ENCODE measurements around the gene KAZN. TPM values are rescaled to one million over a fixed set of nuclear protein-coding genes. Genes with fewer than 3 reads are reported as not detected.

KAZN gene
- total RNA-seq, 1 donor from 2014 or later = 0.60 TPM

GRCh38 chr1:14590411-14591180 lies 7.9 kb upstream of the KAZN start:
- DNase-seq (ENCODE audit: low read depth in 2 of 2) = no peak

- DNase-seq (ENCODE audit: low read depth in 2 of 2) = no peak
These were observed 6.9 kb upstream of the KAZN start for GRCh38 chr1:14591600-14591999.

GRCh38 chr1:14592004-14592631 lies 6.4 kb upstream of the KAZN start:
- DNase-seq (ENCODE audit: low read depth in 2 of 2) = no peak

- no peak for DNase-seq (ENCODE audit: low read depth in 2 of 2)
These were observed 5.2 kb upstream of the KAZN start for GRCh38 chr1:14593302-14593701.

GRCh38 chr1:14594045-14594444 lies 4.4 kb upstream of the KAZN start:
- DNase-seq (ENCODE audit: low read depth in 2 of 2) = no peak

GRCh38 chr1:14596591-14596990 lies 1.9 kb upstream of the KAZN start:
- no peak for DNase-seq (ENCODE audit: low read depth in 2 of 2)

- DNase-seq (ENCODE audit: low read depth in 2 of 2) = no peak
These were observed 1.0 kb upstream of the KAZN start for GRCh38 chr1:14597343-14598006.

GRCh38 chr1:14598007-14598497 lies 433 bp upstream of the KAZN start:
- DNase-seq (ENCODE audit: low read depth in 2 of 2) = no peak

GRCh38 chr1:14599183-14599791 lies 802 bp downstream of the KAZN start:
- DNase-seq (ENCODE audit: low read depth in 2 of 2) = no peak

GRCh38 chr1:14599800-14600199 lies 1.3 kb downstream of the KAZN start:
- DNase-seq (ENCODE audit: low read depth in 2 of 2) = no peak

GRCh38 chr1:14600405-14601112 lies 2.1 kb downstream of the KAZN start:
- no peak for DNase-seq (ENCODE audit: low read depth in 2 of 2)

GRCh38 chr1:14602136-14602535 lies 3.7 kb downstream of the KAZN start:
- no peak for DNase-seq (ENCODE audit: low read depth in 2 of 2)

- no peak for DNase-seq (ENCODE audit: low read depth in 2 of 2)
These were observed 5.2 kb downstream of the KAZN start for GRCh38 chr1:14603645-14604044.

GRCh38 chr1:14604414-14604813 lies 5.9 kb downstream of the KAZN start:
- DNase-seq (ENCODE audit: low read depth in 2 of 2) = no peak

GRCh38 chr1:14605945-14606344 lies 7.5 kb downstream of the KAZN start:
- DNase-seq (ENCODE audit: low read depth in 2 of 2) = no peak

GRCh38 chr1:14606632-14607031 lies 8.1 kb downstream of the KAZN start:
- no peak for DNase-seq (ENCODE audit: low read depth in 2 of 2)

GRCh38 chr1:14607295-14607694 lies 8.8 kb downstream of the KAZN start:
- no peak for DNase-seq (ENCODE audit: low read depth in 2 of 2)

GRCh38 chr1:14608308-14608707 lies 9.8 kb downstream of the KAZN start:
- DNase-seq (ENCODE audit: low read depth in 2 of 2) = no peak

- DNase-seq (ENCODE audit: low read depth in 2 of 2) = no peak
These were observed 12.3 kb downstream of the KAZN start for GRCh38 chr1:14610761-14611160.

- DNase-seq (ENCODE audit: low read depth in 2 of 2) = no peak
These were observed 13.3 kb downstream of the KAZN start for GRCh38 chr1:14611792-14612191.

- DNase-seq (ENCODE audit: low read depth in 2 of 2) = no peak
These were observed 13.8 kb downstream of the KAZN start for GRCh38 chr1:14612256-14612655.

- no peak for DNase-seq (ENCODE audit: low read depth in 2 of 2)
These were observed 15.4 kb downstream of the KAZN start for GRCh38 chr1:14613926-14614325.
